Transverse colon (tissue), 4 donors: ENCODE data around the gene ACBD3. TPM values are rescaled to one million over a fixed set of nuclear protein-coding genes. Genes with fewer than 3 reads are reported as not detected.

Experiments used
- DNase-seq: peaks from one replicate; pipeline ENCODE4 v3.0.0-alpha.2; 2019
- H3K27ac ChIP-seq, 4 donors: fragments of 200-600 bp; sonication (generic); 2 replicates each; pipeline ENCODE4 v1.5.1; 2016 to 2018; ENCODE audit warnings: inconsistent platforms in 4 of 4
- H3K27me3 ChIP-seq: fragments of 200-600 bp; sonication (generic); 2 replicates; pipeline ENCODE4 v1.5.1; 2017; ENCODE audit warnings: inconsistent platforms
- H3K36me3 ChIP-seq, 4 donors: fragments of 200-600 bp; sonication (generic); 2 replicates each; pipeline ENCODE4 v1.5.1; 2017 to 2019; ENCODE audit warnings: inconsistent platforms in 4 of 4
- H3K4me1 ChIP-seq, 4 donors: fragments of 200-600 bp; sonication (generic); 2 replicates each; pipeline ENCODE4 v1.5.1; 2017 to 2020; ENCODE audit warnings: inconsistent platforms in 4 of 4
- H3K4me3 ChIP-seq, 4 donors: fragments of 200-600 bp; sonication (generic); 1 replicate in 1 of 4; 2 replicates in 3 of 4; pipeline versions ENCODE4 v1.5.1 to v1.6.1; 2017 to 2019; ENCODE audit warnings: inconsistent platforms in 4 of 4
- H3K9me3 ChIP-seq, 2 donors: fragments of 200-600 bp; sonication (generic); 2 replicates each; pipeline ENCODE4 v1.5.1; 2017 to 2019; ENCODE audit warnings: inconsistent platforms in 2 of 2
- EP300 ChIP-seq: sonication (generic); formaldehyde crosslinking; IDR thresholded peaks from one replicate; pipeline ENCODE4 v1.6.1; 2017; ENCODE audit warnings: antibody characterized with exemption, low read depth
- POLR2A ChIP-seq: fragments of 450-650 bp; IDR thresholded peaks from one replicate; pipeline ENCODE4 v1.6.1; 2016; ENCODE audit warnings: antibody characterized with exemption, mild to moderate bottlenecking, moderate library complexity
- POLR2AphosphoS5 ChIP-seq, 3 donors: sonication (generic); formaldehyde crosslinking; IDR thresholded peaks; one replicate each; pipeline ENCODE4 v1.6.1; 2016; ENCODE audit warnings: antibody characterized with exemption in 3 of 3
- WGBS, 2 donors: methylation state at CpG; one replicate each; pipeline ENCODE4 v1.1.5; 2018; ENCODE audit warnings: low coverage in 1 of 2; 5-methylcytosine and 5-hydroxymethylcytosine counted together
- in situ Hi-C, 4 donors: fragments of 200-750 bp; cut with MboI; loops; one replicate each; pipeline versions ENCODE4 v1.15.0 to v1.15.1; 2017; ENCODE audit warnings: low sequenced_read_pairs in 3 of 4, low pct_ligation_motif_present in 1 of 4, low pct_unique_long_range_greater_than_20kb in 1 of 4
- intact Hi-C: fragments of 100-400 bp; cut with DNase I; formaldehyde crosslinking; loops from one replicate; pipeline ENCODE4 v1.15.1; 2023; ENCODE audit warnings: low total_unique reads
- total RNA-seq, 4 donors: library from RNA; depleted of rRNA; stranded (reverse); fragments of >200 nt; gene quantifications; one replicate each; pipeline ENCODE4 v1.1.0, GENCODE V29; 2016
- TF ChIP-seq, protein P1 (sequence below), 5 experiments: fragments of 200-600 bp in 3 of 5; fragments of 450-650 bp in 2 of 5; sonication (generic) in 3 of 5; IDR thresholded peaks; 1 replicate in 2 of 5; 2 replicates in 3 of 5; pipeline ENCODE4 v1.5.1; 2016 to 2017; ENCODE audit warnings: antibody characterized with exemption in 5 of 5, inconsistent platforms in 3 of 5, mild to moderate bottlenecking in 2 of 5, moderate library complexity in 1 of 5

The ACBD3 gene
- total RNA-seq, 4 donors from 2014 or later, result 19.3 to 44.6 (median 30.7) TPM

DNA sequence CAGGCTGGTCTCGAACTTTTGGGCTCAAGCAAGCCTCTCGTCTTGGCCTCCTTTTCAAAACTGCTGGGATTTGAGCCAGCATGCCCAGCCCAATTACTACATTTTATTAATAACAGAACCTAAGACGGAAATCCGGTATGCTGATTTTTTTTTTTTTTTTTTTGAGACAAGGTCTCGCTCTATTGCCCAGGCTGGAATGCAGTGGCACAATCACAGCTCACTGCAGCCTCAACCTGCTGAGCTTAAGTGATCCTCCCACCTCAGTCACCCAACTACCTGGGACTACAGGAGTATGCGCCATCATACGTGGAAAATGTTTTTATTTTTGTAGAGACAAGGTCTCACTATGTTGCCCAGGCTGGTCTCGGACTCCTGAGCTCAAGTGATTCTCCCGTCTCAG, 20.2 kb downstream of the ACBD3 start:
- WGBS, 2 donors, result 91 to 94% methylated on average over 5 to 9 of the region's 9 CpGs
- Histone ChIP-seq H3K9me3 (no peaks in the 10 kb centered on the region), H3K27ac (no peak overlapping the region), H3K4me3 (no peak overlapping the region), H3K4me1 (no peaks in the 10 kb centered on the region), H3K36me3 (peaks cover 0 to 44% (median 22%) of the 10 kb centered on the region in 4 donors), H3K27me3 (no peaks in the 10 kb centered on the region)
- DNase-seq, result no peak
- intact Hi-C loops (no loop called here), in situ Hi-C loops (no loop called here)
- TF ChIP-seq POLR2A (no peak), EP300 (no peak), POLR2AphosphoS5 (IDR thresholded peaks at IDR 0.05) (no peak)
- TF ChIP-seq, protein P1, sequence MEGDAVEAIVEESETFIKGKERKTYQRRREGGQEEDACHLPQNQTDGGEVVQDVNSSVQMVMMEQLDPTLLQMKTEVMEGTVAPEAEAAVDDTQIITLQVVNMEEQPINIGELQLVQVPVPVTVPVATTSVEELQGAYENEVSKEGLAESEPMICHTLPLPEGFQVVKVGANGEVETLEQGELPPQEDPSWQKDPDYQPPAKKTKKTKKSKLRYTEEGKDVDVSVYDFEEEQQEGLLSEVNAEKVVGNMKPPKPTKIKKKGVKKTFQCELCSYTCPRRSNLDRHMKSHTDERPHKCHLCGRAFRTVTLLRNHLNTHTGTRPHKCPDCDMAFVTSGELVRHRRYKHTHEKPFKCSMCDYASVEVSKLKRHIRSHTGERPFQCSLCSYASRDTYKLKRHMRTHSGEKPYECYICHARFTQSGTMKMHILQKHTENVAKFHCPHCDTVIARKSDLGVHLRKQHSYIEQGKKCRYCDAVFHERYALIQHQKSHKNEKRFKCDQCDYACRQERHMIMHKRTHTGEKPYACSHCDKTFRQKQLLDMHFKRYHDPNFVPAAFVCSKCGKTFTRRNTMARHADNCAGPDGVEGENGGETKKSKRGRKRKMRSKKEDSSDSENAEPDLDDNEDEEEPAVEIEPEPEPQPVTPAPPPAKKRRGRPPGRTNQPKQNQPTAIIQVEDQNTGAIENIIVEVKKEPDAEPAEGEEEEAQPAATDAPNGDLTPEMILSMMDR (IDR thresholded peaks at IDR 0.05), result no peak

DNA sequence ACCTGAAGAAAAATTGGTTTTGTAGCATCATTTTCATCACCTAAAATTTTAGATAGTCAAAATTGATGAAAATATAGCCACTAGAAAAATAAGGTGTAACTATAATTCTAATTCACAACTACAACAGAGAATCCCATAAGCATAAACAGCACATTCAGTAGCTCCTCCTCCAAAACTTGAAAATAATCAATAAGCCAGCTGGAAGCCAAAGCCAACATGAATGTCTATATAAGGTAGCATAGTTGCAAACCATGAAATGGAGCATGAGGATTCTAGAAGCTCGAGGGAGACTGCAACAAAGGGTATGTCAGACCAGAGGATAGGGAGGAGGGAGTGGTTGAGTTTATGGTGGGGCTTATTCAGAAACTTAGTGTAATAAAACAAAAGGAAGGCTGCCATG, 22.4 kb downstream of the ACBD3 start:
- H3K27ac ChIP-seq, result no peak overlapping the region
- no peaks in the 10 kb centered on the region for H3K4me1 ChIP-seq
- no peak for DNase-seq
- no peak overlapping the region for H3K4me3 ChIP-seq
- 46 to 71% methylated on average over 1 of the region's 1 CpG for WGBS, 2 donors
- peaks cover 0 to 57% (median 27%) of the 10 kb centered on the region in 4 donors for H3K36me3 ChIP-seq
- TF ChIP-seq EP300, result no peak
- no peak for TF ChIP-seq POLR2A
- TF ChIP-seq POLR2AphosphoS5 (IDR thresholded peaks at IDR 0.05), result no peak
- intact Hi-C loops, result no loop called here
- no peaks in the 10 kb centered on the region for H3K27me3 ChIP-seq
- in situ Hi-C loops, result no loop called here
- H3K9me3 ChIP-seq, result no peaks in the 10 kb centered on the region

DNA sequence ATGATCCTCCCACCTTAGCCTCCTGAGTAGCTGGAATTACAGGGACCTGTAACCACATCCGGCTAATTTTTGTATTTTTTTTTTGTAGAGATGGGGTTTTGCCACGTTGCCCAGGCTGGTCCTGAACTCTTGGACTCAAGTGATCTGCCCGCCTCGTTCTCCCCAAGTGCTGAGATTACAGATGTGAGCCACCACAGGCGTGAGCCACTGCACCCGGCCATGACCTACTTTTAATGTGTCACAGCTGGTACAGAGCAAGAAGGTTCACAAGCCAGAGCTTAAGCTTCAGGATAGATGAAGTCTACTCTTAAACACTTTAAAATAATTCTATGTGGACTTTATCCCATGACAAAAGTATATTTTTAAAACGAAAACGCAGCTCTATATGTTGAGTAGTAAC, 23.6 kb downstream of the ACBD3 start:
- H3K36me3 ChIP-seq, result peaks cover 0 to 70% (median 27%) of the 10 kb centered on the region in 4 donors
- H3K27me3 ChIP-seq, result no peaks in the 10 kb centered on the region
- 90 to 92% methylated on average over 7 to 8 of the region's 8 CpGs for WGBS, 2 donors
- no peak overlapping the region for H3K27ac ChIP-seq
- H3K9me3 ChIP-seq, result no peaks in the 10 kb centered on the region
- in situ Hi-C loops, result no loop called here
- TF ChIP-seq POLR2A (no peak), POLR2AphosphoS5 (IDR thresholded peaks at IDR 0.05) (no peak), EP300 (no peak)
- TF ChIP-seq, protein P1 (IDR thresholded peaks at IDR 0.05), result no peak
- intact Hi-C loops, result no loop called here
- no peaks in the 10 kb centered on the region for H3K4me1 ChIP-seq
- DNase-seq, result no peak
- H3K4me3 ChIP-seq, result no peak overlapping the region

DNA sequence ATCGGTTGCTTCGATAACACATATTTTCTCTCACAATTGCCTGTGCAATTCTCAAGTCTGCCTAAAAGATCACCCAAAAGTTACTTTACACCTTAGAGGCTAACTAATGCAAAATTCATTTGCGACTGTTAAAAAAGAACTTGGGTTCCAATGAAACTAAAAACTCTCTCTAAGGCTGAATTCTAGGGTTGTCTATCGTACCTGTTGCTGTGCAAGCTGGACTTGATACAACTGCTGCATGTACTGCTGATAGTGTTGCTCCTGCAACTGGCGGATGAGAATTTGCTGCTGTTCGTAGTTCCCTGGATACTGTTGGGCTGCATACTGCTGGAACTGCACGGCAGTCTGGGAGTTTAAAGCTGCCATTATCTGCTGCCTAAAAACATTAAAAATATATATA, 27.6 kb downstream of the ACBD3 start:
- peaks cover 0 to 64% (median 18%) of the 10 kb centered on the region in 4 donors for H3K36me3 ChIP-seq
- in situ Hi-C loops, result no loop called here
- no peak overlapping the region for H3K27ac ChIP-seq
- H3K4me3 ChIP-seq, result no peak overlapping the region
- H3K4me1 ChIP-seq, result no peaks in the 10 kb centered on the region
- no peaks in the 10 kb centered on the region for H3K9me3 ChIP-seq
- 92 to 96% methylated on average over 5 to 7 of the region's 7 CpGs for WGBS, 2 donors
- DNase-seq, result no peak
- H3K27me3 ChIP-seq, result no peaks in the 10 kb centered on the region
- TF ChIP-seq POLR2AphosphoS5 (IDR thresholded peaks at IDR 0.05) (no peak), POLR2A (no peak), EP300 (no peak)
- TF ChIP-seq, protein P1 (IDR thresholded peaks at IDR 0.05), result no peak
- intact Hi-C loops, result no loop called here

DNA sequence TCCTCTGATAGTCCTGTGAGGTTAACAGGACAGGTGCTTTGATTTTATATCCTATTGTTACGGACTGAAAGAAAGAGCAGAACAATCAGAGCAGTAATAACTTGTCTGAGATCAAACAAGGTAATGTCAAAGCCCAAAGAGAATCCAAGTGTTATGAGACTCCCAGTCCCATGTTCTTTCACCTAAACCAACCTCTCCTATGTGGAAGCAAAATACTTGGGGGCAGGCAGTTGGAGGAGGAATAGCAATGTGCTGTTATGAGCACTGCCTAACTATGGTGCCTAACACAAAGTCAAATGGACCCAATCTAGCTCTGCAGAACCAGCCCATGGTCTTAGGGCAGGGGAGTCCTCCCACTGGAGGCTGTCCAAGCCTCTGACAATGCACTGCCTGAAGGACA, 28.1 kb downstream of the ACBD3 start:
- WGBS, 2 donors, result 51 to 75% methylated on average over 1 of the region's 1 CpG
- Histone ChIP-seq H3K36me3 (peaks cover 0 to 63% (median 15%) of the 10 kb centered on the region in 4 donors), H3K9me3 (no peaks in the 10 kb centered on the region), H3K4me3 (no peak overlapping the region), H3K4me1 (no peaks in the 10 kb centered on the region), H3K27me3 (no peaks in the 10 kb centered on the region), H3K27ac (no peak overlapping the region)
- DNase-seq, result no peak
- in situ Hi-C loops (no loop called here), intact Hi-C loops (no loop called here)
- TF ChIP-seq, protein P1 (IDR thresholded peaks at IDR 0.05), result no peak
- TF ChIP-seq POLR2AphosphoS5 (IDR thresholded peaks at IDR 0.05), result no peak
- TF ChIP-seq EP300, result no peak
- TF ChIP-seq POLR2A, result no peak
